ENCODE data around the gene MTR. TPM values are rescaled to one million over a fixed set of nuclear protein-coding genes. Genes with fewer than 3 reads are reported as not detected.

MTR gene
- total RNA-seq, 1 experiment from 2014 or later, result 35.5 TPM

- peaks cover 4% of the 10 kb centered on the region; the same call in 1 of the 2 replicates for H3K79me2 ChIP-seq (ENCODE audit: insufficient read depth, low read length)
Measured at GRCh38 chr1:236802264-236802663, 7.2 kb downstream of the MTR start.

More at GRCh38 chr1:236802264-236802663, 7.2 kb downstream of the MTR start:
- Mint-ChIP-seq H3K4me3 (no peak overlapping the region), H3K36me3 (ENCODE audit: insufficient read depth in 1 of 3, low read depth in 3 of 3) (no peaks in the 10 kb centered on the region; a peak in 1 of 7 replicates), H3K4me1 (peaks cover 0 to under 1% of the 10 kb centered on the region in 2 experiments; a peak in 1 of 4 replicates), H3K9me3 (no peaks in the 10 kb centered on the region), H3K27ac (peak overlapping the region in 1 of 3 experiments; percentile 1; a peak in 1 of 7 replicates), H3K27me3 (ENCODE audit: low read depth) (no peaks in the 10 kb centered on the region)
- Histone ChIP-seq H2BK12ac (ENCODE audit: insufficient read length, low read depth, low read length) (no peak overlapping the region), H4K20me1 (ENCODE audit: control insufficient read depth, insufficient read depth, insufficient read length) (no peaks in the 10 kb centered on the region), H3K56ac (ENCODE audit: insufficient read length, low read depth, low read length) (no peak overlapping the region), H2BK15ac (ENCODE audit: low read depth, low read length) (no peak overlapping the region), H3K4me1 (ENCODE audit: insufficient read depth, low read length) (no peaks in the 10 kb centered on the region), H3K79me1 (ENCODE audit: insufficient read depth, low read depth, low read length, poor library complexity, severe bottlenecking) (peaks cover 3% of the 10 kb centered on the region), H2AFZ (ENCODE audit: low read length) (no peak overlapping the region), H3K4ac (ENCODE audit: low read depth, low read length) (no peak overlapping the region), H3K9me3 (ENCODE audit: control insufficient read depth, low read depth, low read length) (no peaks in the 10 kb centered on the region), H3K4me2 (ENCODE audit: insufficient read depth, insufficient read length, low read length) (no peak overlapping the region), H3K18ac (ENCODE audit: insufficient read length, low read depth, low read length) (no peak overlapping the region), H4K91ac (ENCODE audit: insufficient read length, low read depth, low read length) (no peak overlapping the region), H3K14ac (ENCODE audit: insufficient read depth, low read length) (no peak overlapping the region), H3K23me2 (ENCODE audit: insufficient read length, low read depth, low read length, poor library complexity, severe bottlenecking) (no peaks in the 10 kb centered on the region), H2BK120ac (ENCODE audit: low read depth, low read length, poor library complexity, severe bottlenecking) (no peak overlapping the region), H3T11ph (ENCODE audit: low read length) (no peak overlapping the region), H2BK20ac (ENCODE audit: low read depth, low read length, poor library complexity, severe bottlenecking) (no peak overlapping the region), H2BK5ac (ENCODE audit: insufficient read length, low read length) (no peak overlapping the region), H3K27ac (ENCODE audit: insufficient read length, low read depth, low read length) (no peak overlapping the region), H3K23ac (ENCODE audit: insufficient read length, low read depth, low read length) (no peak overlapping the region), H2AK5ac (ENCODE audit: insufficient read length, low read length) (no peak overlapping the region), H4K8ac (replicated peaks; ENCODE audit: insufficient read length, low read depth, low read length) (no peak overlapping the region), H4K5ac (ENCODE audit: insufficient read length, low read depth, low read length) (no peak overlapping the region), H3K27me3 (ENCODE audit: insufficient read depth, low read length) (no peaks in the 10 kb centered on the region), H3K9ac (ENCODE audit: extremely low read depth, insufficient read length, low read length) (no peak overlapping the region)
- TF ChIP-seq CTCF (conservative IDR thresholded peaks at IDR 0.05), result no peak
- no peak for DNase-seq
- WGBS (ENCODE audit: extremely low coverage, insufficient read length, low lambda C conversion rate), result no CpG with 5 or more reads among the region's 3 CpGs
